ENCODE data around the gene FAM20A. TPM values are rescaled to one million over a fixed set of nuclear protein-coding genes. Genes with fewer than 3 reads are reported as not detected.
"Not testable (repeated sequence)": the region's sequence is repeated elsewhere in the genome, so short reads cannot be mapped to it uniquely, and the experiment has no call there.

Gene FAM20A
- total RNA-seq, 1 donor from 2014 or later: 2.9 TPM

DNA sequence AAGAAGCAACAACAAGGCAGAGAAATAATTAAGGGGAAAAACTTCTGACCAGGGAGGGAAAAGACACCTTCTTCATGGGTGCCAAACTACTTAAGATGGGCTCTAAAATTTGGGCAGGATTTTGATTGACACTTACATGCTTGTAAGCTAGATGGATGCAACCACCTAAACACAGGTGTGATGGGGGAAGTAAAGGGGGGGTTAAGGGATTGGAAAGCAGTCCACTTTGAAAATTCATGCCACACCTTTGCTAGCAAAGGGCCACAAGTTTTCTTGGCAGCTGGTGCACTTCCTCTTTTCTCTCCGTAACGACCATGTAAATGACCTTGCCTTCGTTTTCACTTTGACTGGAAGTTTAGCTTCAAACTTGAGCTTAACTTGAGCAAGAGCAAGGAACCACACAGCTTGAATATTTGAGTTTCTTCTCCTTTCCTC lies 103.3 kb downstream of the FAM20A start:
- H3K4me1 ChIP-seq: peaks cover 23% of the 10 kb centered on the region
- no peaks in the 10 kb centered on the region for H3K9me3 ChIP-seq (replicated peaks)
- TF ChIP-seq, protein P1, sequence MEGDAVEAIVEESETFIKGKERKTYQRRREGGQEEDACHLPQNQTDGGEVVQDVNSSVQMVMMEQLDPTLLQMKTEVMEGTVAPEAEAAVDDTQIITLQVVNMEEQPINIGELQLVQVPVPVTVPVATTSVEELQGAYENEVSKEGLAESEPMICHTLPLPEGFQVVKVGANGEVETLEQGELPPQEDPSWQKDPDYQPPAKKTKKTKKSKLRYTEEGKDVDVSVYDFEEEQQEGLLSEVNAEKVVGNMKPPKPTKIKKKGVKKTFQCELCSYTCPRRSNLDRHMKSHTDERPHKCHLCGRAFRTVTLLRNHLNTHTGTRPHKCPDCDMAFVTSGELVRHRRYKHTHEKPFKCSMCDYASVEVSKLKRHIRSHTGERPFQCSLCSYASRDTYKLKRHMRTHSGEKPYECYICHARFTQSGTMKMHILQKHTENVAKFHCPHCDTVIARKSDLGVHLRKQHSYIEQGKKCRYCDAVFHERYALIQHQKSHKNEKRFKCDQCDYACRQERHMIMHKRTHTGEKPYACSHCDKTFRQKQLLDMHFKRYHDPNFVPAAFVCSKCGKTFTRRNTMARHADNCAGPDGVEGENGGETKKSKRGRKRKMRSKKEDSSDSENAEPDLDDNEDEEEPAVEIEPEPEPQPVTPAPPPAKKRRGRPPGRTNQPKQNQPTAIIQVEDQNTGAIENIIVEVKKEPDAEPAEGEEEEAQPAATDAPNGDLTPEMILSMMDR (IDR thresholded peaks at IDR 0.05; ENCODE audit: borderline replicate concordance): no peak
- no peak overlapping the region for H3K4me3 ChIP-seq
- H3K27me3 ChIP-seq (ENCODE audit: low read depth): no peaks in the 10 kb centered on the region
- no peaks in the 10 kb centered on the region for H3K36me3 ChIP-seq
- DNase-seq: no peak
- H3K27ac ChIP-seq (replicated peaks): peak overlapping the region; percentile 69
- intact Hi-C loops (cut with micrococcal nuclease): no loop called here

DNA sequence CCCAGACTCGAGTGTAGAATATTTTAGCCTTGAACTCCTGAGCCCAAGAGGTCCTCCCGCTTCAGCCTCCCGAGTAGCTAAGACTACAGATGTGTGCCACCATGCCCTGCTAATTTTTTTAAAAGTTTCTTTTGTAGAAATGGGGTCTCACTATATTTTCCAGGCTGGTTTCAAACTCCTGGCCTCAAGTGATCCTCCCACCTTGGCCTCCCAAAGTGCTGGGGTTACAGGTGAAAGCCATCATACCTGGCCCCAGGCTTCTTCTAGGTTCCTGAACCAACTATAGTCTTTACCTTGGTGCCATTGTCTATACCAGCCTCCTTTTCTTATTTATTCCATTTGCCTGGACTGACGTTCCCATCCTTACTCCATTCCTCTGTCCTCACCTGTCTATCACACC lies 106.1 kb downstream of the FAM20A start:
- DNase-seq: no peak
- H3K4me1 ChIP-seq: peaks cover 51% of the 10 kb centered on the region
- TF ChIP-seq, protein P1 (IDR thresholded peaks at IDR 0.05; ENCODE audit: borderline replicate concordance): no peak
- no peaks in the 10 kb centered on the region for H3K9me3 ChIP-seq (replicated peaks)
- intact Hi-C loops (cut with micrococcal nuclease): no loop called here
- no peaks in the 10 kb centered on the region for H3K27me3 ChIP-seq (ENCODE audit: low read depth)
- H3K27ac ChIP-seq (replicated peaks): no peak overlapping the region
- H3K4me3 ChIP-seq: no peak overlapping the region
- no peaks in the 10 kb centered on the region for H3K36me3 ChIP-seq

- intact Hi-C loops (cut with micrococcal nuclease); H3K4me3 ChIP-seq; H3K27me3 ChIP-seq (ENCODE audit: low read depth); DNase-seq; H3K36me3 ChIP-seq; H3K9me3 ChIP-seq (replicated peaks): not testable (repeated sequence)
- H3K27ac ChIP-seq (replicated peaks): peak overlapping the region; percentile 73
- peaks cover 42% of the 10 kb centered on the region for H3K4me1 ChIP-seq
These were observed 108.6 kb downstream of the FAM20A start for GRCh38 chr17:68492394-68493054.

GRCh38 chr17:68491381-68492231 lies 109.6 kb downstream of the FAM20A start:
- TF ChIP-seq, protein P1 (IDR thresholded peaks at IDR 0.05; ENCODE audit: borderline replicate concordance): no peak
- no peaks in the 10 kb centered on the region for H3K36me3 ChIP-seq
- H3K9me3 ChIP-seq (replicated peaks): no peaks in the 10 kb centered on the region
- intact Hi-C loops (cut with micrococcal nuclease): no loop called here
- peaks cover 42% of the 10 kb centered on the region for H3K4me1 ChIP-seq
- peak; percentile 40 for DNase-seq
- peak overlapping the region; percentile 73 for H3K27ac ChIP-seq (replicated peaks)
- H3K27me3 ChIP-seq (ENCODE audit: low read depth): no peaks in the 10 kb centered on the region
- peak overlapping the region; percentile 12 for H3K4me3 ChIP-seq

DNA sequence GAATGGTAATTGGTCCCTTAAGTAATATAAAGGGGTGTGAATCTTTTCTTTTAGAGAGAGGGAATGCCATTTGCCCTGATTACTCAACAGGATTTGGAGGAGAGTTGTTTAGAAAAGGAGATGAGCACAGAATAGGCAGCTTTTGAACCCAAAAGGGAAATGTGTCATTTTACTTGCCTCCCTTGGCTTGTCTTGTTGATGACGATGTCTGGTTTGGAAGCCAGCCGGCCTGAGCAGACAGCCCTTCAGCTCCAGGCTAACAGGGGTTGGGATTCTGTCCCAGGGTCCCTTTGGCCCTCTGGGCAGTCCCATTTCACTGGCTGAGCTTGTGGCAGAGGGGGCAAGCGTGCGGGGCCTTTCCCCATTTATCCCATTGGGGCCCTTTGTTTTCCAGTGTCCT lies 111.2 kb downstream of the FAM20A start:
- Histone ChIP-seq H3K4me3 (no peak overlapping the region), H3K4me1 (peaks cover 49% of the 10 kb centered on the region), H3K9me3 (replicated peaks) (no peaks in the 10 kb centered on the region), H3K27me3 (ENCODE audit: low read depth) (no peaks in the 10 kb centered on the region), H3K27ac (replicated peaks) (peak overlapping the region; percentile 73), H3K36me3 (no peaks in the 10 kb centered on the region)
- intact Hi-C loops (cut with micrococcal nuclease): no loop called here
- DNase-seq: no peak
- TF ChIP-seq, protein P1 (IDR thresholded peaks at IDR 0.05; ENCODE audit: borderline replicate concordance): no peak

Other genes starting within 250 kb of the FAM20A start
- 89.9 TPM for gene WIPI1, start 143.9 kb downstream of the FAM20A start, total RNA-seq
- 733 TPM for gene PRKAR1A, start 88.9 kb downstream of the FAM20A start, total RNA-seq